Hematopoietic multipotent progenitor cell treated with erythropoietin and hydrocortisone succinate and interleukin-3 and kit ligand, for 8 days (in vitro differentiated cells): Measurements from ENCODE around the gene MTHFSD.

ENCODE experiments used
- DNase-seq: peaks from one replicate; pipeline ENCODE4 v3.0.0-alpha.2; 2015

Gene MTHFSD

GRCh38 chr16:86546638-86547013 lies 8.4 kb downstream of the MTHFSD start:
- DNase-seq = no peak

- DNase-seq = no peak
Measured at GRCh38 chr16:86545954-86546637, 8.9 kb downstream of the MTHFSD start.

GRCh38 chr16:86545481-86545880 lies 9.6 kb downstream of the MTHFSD start:
- no peak for DNase-seq

- DNase-seq = no peak
Measured at GRCh38 chr16:86542756-86543750, 12.0 kb downstream of the MTHFSD start.

- no peak for DNase-seq
Measured at GRCh38 chr16:86541560-86541959, 13.5 kb downstream of the MTHFSD start.

GRCh38 chr16:86540894-86541293 lies 14.1 kb downstream of the MTHFSD start:
- no peak for DNase-seq

- no peak for DNase-seq
Measured at GRCh38 chr16:86538196-86538780, 16.7 kb downstream of the MTHFSD start.

- no peak for DNase-seq
Measured at GRCh38 chr16:86537486-86537885, 17.5 kb downstream of the MTHFSD start.

GRCh38 chr16:86536621-86537020 lies 18.4 kb downstream of the MTHFSD start:
- no peak for DNase-seq

GRCh38 chr16:86534779-86535615 lies 20.0 kb downstream of the MTHFSD start:
- DNase-seq = no peak

GRCh38 chr16:86533767-86534351 lies 21.2 kb downstream of the MTHFSD start:
- no peak for DNase-seq

GRCh38 chr16:86533076-86533475 lies 22.0 kb downstream of the MTHFSD start:
- no peak for DNase-seq

GRCh38 chr16:86532526-86532815 lies 22.6 kb downstream of the MTHFSD start:
- DNase-seq = no peak

- no peak for DNase-seq
Measured at GRCh38 chr16:86531641-86532525, 23.2 kb downstream of the MTHFSD start.

GRCh38 chr16:86531191-86531545 lies 23.9 kb downstream of the MTHFSD start:
- no peak for DNase-seq

GRCh38 chr16:86530251-86531190 lies 24.5 kb downstream of the MTHFSD start:
- no peak for DNase-seq

GRCh38 chr16:86529160-86529559 lies 25.9 kb downstream of the MTHFSD start:
- no peak for DNase-seq

- no peak for DNase-seq
Measured at GRCh38 chr16:86528061-86528929, 26.7 kb downstream of the MTHFSD start.

GRCh38 chr16:86527366-86527765 lies 27.7 kb downstream of the MTHFSD start:
- no peak for DNase-seq
